GM12878 (cell line): ENCODE data around the gene FAM81A.

Source experiments
- CHD2 ChIP-seq: IDR thresholded peaks from 2 replicates; pipeline ENCODE4 v1.6.1; 2011; ENCODE audit warnings: low read depth, low read length, improper control_type of control experiment, borderline replicate concordance
- CTCF ChIP-seq, 3 experiments: IDR thresholded peaks in 2 of 3; conservative IDR thresholded peaks in 1 of 3; 2 replicates each; pipeline ENCODE4 v1.5.1; 2011; ENCODE audit warnings: low read depth in 3 of 3, low read length in 3 of 3, mild to moderate bottlenecking in 3 of 3, control low read depth in 2 of 3, moderate library complexity in 2 of 3, inconsistent platforms in 1 of 3, mixed read lengths in 1 of 3; ENCODE audit not compliant: control insufficient read depth in 2 of 3, insufficient read depth in 1 of 3; ENCODE audit errors: extremely low read depth in 1 of 3
- EZH2 ChIP-seq: IDR thresholded peaks from 2 replicates; pipeline ENCODE4 v1.6.1; 2012; ENCODE audit warnings: low read depth, mild to moderate bottlenecking, control low read depth, inconsistent platforms, low read length, borderline replicate concordance; ENCODE audit not compliant: control insufficient read depth
- MEF2A ChIP-seq: IDR thresholded peaks from 2 replicates; pipeline ENCODE4 v1.6.1; 2011; ENCODE audit warnings: low read depth, mild to moderate bottlenecking, low read length, moderate library complexity; ENCODE audit not compliant: insufficient read depth
- PBX3 ChIP-seq: IDR thresholded peaks from 2 replicates; pipeline ENCODE4 v1.6.1; 2011; ENCODE audit warnings: mild to moderate bottlenecking, low read depth, low read length, moderate library complexity; ENCODE audit not compliant: insufficient replicate concordance
- POLR2A ChIP-seq: IDR thresholded peaks from 2 replicates; pipeline ENCODE4 v1.6.1; 2011; ENCODE audit warnings: low read depth, mild to moderate bottlenecking, low read length
- SUZ12 ChIP-seq: fragments of 200-600 bp; sonication (generic); IDR thresholded peaks from one replicate; pipeline ENCODE4 v1.6.1; 2018; ENCODE audit warnings: antibody characterized with exemption, mild to moderate bottlenecking; ENCODE audit not compliant: unreplicated experiment
- TF ChIP-seq, protein P1 (sequence below): fragments of 450-650 bp; conservative IDR thresholded peaks from 2 replicates; pipeline ENCODE4 v1.6.1; 2017; ENCODE audit warnings: mild to moderate bottlenecking, moderate library complexity
- TF ChIP-seq, protein P2 (sequence below): fragments of 450-650 bp; formaldehyde crosslinking; IDR thresholded peaks from 2 replicates; pipeline ENCODE4 v1.4.0; 2022; ENCODE audit warnings: mild to moderate bottlenecking, moderate library complexity

DNA sequence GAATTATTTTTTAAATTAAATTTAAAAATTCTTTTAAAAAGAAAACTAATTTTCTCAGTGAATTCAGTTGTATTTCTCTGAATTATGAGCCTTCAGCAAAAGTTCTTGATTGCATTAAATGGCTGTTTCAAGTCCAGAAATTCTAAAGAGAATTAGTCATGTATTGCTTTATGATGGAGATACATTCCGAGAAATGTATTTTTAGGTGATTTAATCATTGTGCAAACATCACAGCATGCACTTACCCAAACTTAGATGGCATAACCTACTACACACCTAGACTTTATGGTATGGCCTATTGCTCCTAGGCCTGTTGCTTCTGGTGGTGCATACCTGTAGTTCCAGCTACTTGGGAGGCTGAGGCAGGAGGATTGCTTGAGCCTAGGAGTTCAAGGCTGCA lies 129.3 kb downstream of the FAM81A start:
- TF ChIP-seq CTCF (IDR thresholded peaks at IDR 0.05 in 2 of 3, conservative IDR thresholded peaks at IDR 0.05 in 1 of 3; ENCODE audit: control insufficient read depth in 2 of 3, extremely low read depth in 1 of 3, insufficient read depth in 1 of 3, low read depth in 3 of 3, low read length in 3 of 3) = no peak
- no peak for TF ChIP-seq POLR2A
- TF ChIP-seq, protein P1, sequence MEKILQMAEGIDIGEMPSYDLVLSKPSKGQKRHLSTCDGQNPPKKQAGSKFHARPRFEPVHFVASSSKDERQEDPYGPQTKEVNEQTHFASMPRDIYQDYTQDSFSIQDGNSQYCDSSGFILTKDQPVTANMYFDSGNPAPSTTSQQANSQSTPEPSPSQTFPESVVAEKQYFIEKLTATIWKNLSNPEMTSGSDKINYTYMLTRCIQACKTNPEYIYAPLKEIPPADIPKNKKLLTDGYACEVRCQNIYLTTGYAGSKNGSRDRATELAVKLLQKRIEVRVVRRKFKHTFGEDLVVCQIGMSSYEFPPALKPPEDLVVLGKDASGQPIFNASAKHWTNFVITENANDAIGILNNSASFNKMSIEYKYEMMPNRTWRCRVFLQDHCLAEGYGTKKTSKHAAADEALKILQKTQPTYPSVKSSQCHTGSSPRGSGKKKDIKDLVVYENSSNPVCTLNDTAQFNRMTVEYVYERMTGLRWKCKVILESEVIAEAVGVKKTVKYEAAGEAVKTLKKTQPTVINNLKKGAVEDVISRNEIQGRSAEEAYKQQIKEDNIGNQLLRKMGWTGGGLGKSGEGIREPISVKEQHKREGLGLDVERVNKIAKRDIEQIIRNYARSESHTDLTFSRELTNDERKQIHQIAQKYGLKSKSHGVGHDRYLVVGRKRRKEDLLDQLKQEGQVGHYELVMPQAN = no peak
- TF ChIP-seq PBX3 = no peak
- no peak for TF ChIP-seq SUZ12
- TF ChIP-seq MEF2A = no peak
- no peak for TF ChIP-seq CHD2
- TF ChIP-seq, protein P2, sequence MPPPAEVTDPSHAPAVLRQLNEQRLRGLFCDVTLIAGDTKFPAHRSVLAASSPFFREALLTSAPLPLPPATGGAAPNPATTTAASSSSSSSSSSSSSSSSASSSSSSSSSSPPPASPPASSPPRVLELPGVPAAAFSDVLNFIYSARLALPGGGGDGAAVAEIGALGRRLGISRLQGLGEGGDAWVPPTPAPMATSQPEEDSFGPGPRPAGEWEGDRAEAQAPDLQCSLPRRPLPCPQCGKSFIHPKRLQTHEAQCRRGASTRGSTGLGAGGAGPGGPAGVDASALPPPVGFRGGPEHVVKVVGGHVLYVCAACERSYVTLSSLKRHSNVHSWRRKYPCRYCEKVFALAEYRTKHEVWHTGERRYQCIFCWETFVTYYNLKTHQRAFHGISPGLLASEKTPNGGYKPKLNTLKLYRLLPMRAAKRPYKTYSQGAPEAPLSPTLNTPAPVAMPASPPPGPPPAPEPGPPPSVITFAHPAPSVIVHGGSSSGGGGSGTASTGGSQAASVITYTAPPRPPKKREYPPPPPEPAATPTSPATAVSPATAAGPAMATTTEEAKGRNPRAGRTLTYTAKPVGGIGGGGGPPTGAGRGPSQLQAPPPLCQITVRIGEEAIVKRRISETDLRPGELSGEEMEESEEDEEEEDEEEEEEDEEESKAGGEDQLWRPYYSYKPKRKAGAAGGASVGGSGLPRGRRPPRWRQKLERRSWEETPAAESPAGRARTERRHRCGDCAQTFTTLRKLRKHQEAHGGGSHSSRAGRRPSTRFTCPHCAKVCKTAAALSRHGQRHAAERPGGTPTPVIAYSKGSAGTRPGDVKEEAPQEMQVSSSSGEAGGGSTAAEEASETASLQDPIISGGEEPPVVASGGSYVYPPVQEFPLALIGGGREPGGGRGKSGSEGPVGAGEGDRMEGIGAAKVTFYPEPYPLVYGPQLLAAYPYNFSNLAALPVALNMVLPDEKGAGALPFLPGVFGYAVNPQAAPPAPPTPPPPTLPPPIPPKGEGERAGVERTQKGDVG (CRISPR knock-in tag) = no peak
- no peak for TF ChIP-seq EZH2
